OCI-LY1 (cell line): Measurements from ENCODE around the gene ABI3.
A peak's percentile ranks its signal among the peaks of the same experiment; 100 is the strongest.

Source experiments
- H2AFZ ChIP-seq: fragments of 200-600 bp; sonication (generic), shearing (Covaris generic); 2 replicates; pipeline ENCODE4 v1.6.0; 2014; ENCODE audit warnings: antibody characterized with exemption, mild to moderate bottlenecking, low read length
- H3F3A ChIP-seq: fragments of 200-600 bp; sonication (generic), shearing (Covaris generic); 2 replicates; pipeline ENCODE4 v1.6.0; 2014; ENCODE audit warnings: mild to moderate bottlenecking, antibody characterized with exemption, low read length, moderate library complexity; ENCODE audit not compliant: insufficient read depth
- H3K27ac ChIP-seq: fragments of 200-600 bp; sonication (generic); 2 replicates; pipeline ENCODE4 v1.5.1; 2014; ENCODE audit warnings: low read length, mixed run types, mild to moderate bottlenecking, low read depth; ENCODE audit not compliant: poor library complexity, severe bottlenecking
- H3K27me3 ChIP-seq: fragments of 200-600 bp; sonication (generic); 2 replicates; pipeline ENCODE4 v1.6.0; 2014; ENCODE audit warnings: antibody characterized with exemption, mild to moderate bottlenecking, low read length, moderate library complexity; ENCODE audit not compliant: insufficient read depth
- H3K36me3 ChIP-seq: fragments of 200-600 bp; sonication (generic); 2 replicates; pipeline ENCODE4 v1.6.1; 2014; ENCODE audit warnings: mild to moderate bottlenecking, antibody characterized with exemption, low read length, moderate library complexity, mixed read lengths; ENCODE audit not compliant: insufficient read depth
- H3K4me1 ChIP-seq: fragments of 200-600 bp; sonication (generic); 2 replicates; pipeline ENCODE4 v1.5.1; 2014; ENCODE audit warnings: mild to moderate bottlenecking, low read length, moderate library complexity; ENCODE audit not compliant: insufficient read depth, severe bottlenecking
- H3K4me2 ChIP-seq: fragments of 200-600 bp; sonication (generic), shearing (Covaris generic); 2 replicates; pipeline ENCODE4 v1.6.1; 2014; ENCODE audit warnings: low read length
- H3K4me3 ChIP-seq: fragments of 200-600 bp; sonication (generic); 2 replicates; pipeline ENCODE4 v1.5.1; 2014; ENCODE audit warnings: low read length, low read depth, mild to moderate bottlenecking, mixed read lengths; ENCODE audit not compliant: poor library complexity, severe bottlenecking
- H3K79me2 ChIP-seq: fragments of 200-600 bp; shearing (Covaris generic); 2 replicates; pipeline ENCODE4 v1.6.1; 2016; ENCODE audit warnings: mixed run types, low read length, mixed read lengths; ENCODE audit not compliant: insufficient read depth
- H3K9ac ChIP-seq: fragments of 200-600 bp; sonication (generic), shearing (Covaris generic); 2 replicates; pipeline ENCODE4 v1.6.1; 2014; ENCODE audit warnings: mild to moderate bottlenecking, low read length, mixed read lengths
- H3K9me2 ChIP-seq: fragments of 200-600 bp; sonication (generic), shearing (Covaris generic); 2 replicates; pipeline ENCODE4 v1.6.1; 2014; ENCODE audit warnings: low read depth, mild to moderate bottlenecking, low read length, mixed read lengths
- H3K9me3 ChIP-seq: fragments of 200-600 bp; shearing (Covaris generic); 2 replicates; pipeline ENCODE4 v1.6.1; 2014; ENCODE audit warnings: low read length, mixed read lengths
- H4K20me1 ChIP-seq: fragments of 200-600 bp; sonication (generic), shearing (Covaris generic); 2 replicates; pipeline ENCODE4 v1.6.0; 2016; ENCODE audit warnings: mild to moderate bottlenecking, low read length; ENCODE audit not compliant: insufficient read depth
- CTCF ChIP-seq: fragments of 200-600 bp; sonication (generic), shearing (Covaris generic); IDR thresholded peaks from 2 replicates; pipeline ENCODE4 v1.5.1; 2017; ENCODE audit warnings: mild to moderate bottlenecking, antibody characterized with exemption, low read length, moderate library complexity, mixed read lengths
- EZH2 ChIP-seq: fragments of 200-600 bp; sonication (generic), shearing (Covaris generic); IDR thresholded peaks from 2 replicates; pipeline ENCODE4 v1.8.0; 2017; ENCODE audit warnings: borderline replicate concordance, mixed run types, mild to moderate bottlenecking, antibody characterized with exemption, low read length, moderate library complexity, mixed read lengths

Gene ABI3

GRCh38 chr17:49217651-49218413, 7.3 kb downstream of the ABI3 start:
- Histone ChIP-seq H3K4me2 (peak overlapping the region; percentile 18; the same call in 1 of the 2 replicates), H3K27ac (peak overlapping the region; percentile 62), H3K27me3 (no peaks in the 10 kb centered on the region), H2AFZ (no peak overlapping the region), H3F3A (0 out of 2 replicates have a peak, but pooled peaks cover 3% of the 10 kb centered on the region), H3K36me3 (peaks cover 54% of the 10 kb centered on the region), H3K9ac (peak overlapping the region; percentile 20; the same call in 1 of the 2 replicates), H3K9me3 (no peaks in the 10 kb centered on the region), H4K20me1 (no peaks in the 10 kb centered on the region), H3K79me2 (no peaks in the 10 kb centered on the region), H3K4me3 (no peak overlapping the region), H3K4me1 (peaks cover 67% of the 10 kb centered on the region), H3K9me2 (no peaks in the 10 kb centered on the region)
- TF ChIP-seq CTCF (no peak), EZH2 (no peak)

- TF ChIP-seq EZH2 = no peak
- TF ChIP-seq CTCF = peak; percentile 63
- H3K9ac ChIP-seq = no peak overlapping the region
- no peaks in the 10 kb centered on the region for H3K9me3 ChIP-seq
- no peak overlapping the region for H2AFZ ChIP-seq
- H3K4me2 ChIP-seq = peak overlapping the region; percentile 3; the same call in 1 of the 2 replicates
- H3K9me2 ChIP-seq = no peaks in the 10 kb centered on the region
- peaks cover 67% of the 10 kb centered on the region for H3K4me1 ChIP-seq
- H3K36me3 ChIP-seq = peaks cover 58% of the 10 kb centered on the region
- no peaks in the 10 kb centered on the region for H3K79me2 ChIP-seq
- no peaks in the 10 kb centered on the region for H3F3A ChIP-seq
- no peaks in the 10 kb centered on the region for H4K20me1 ChIP-seq
- H3K27me3 ChIP-seq = no peaks in the 10 kb centered on the region
- no peak overlapping the region for H3K4me3 ChIP-seq
- H3K27ac ChIP-seq = peak overlapping the region; percentile 62
Observed at GRCh38 chr17:49218941-49219913, 8.7 kb downstream of the ABI3 start.

- peaks cover 54% of the 10 kb centered on the region for H3K36me3 ChIP-seq
- H2AFZ ChIP-seq = no peak overlapping the region
- H3F3A ChIP-seq = no peaks in the 10 kb centered on the region
- H3K4me3 ChIP-seq = no peak overlapping the region
- no peak overlapping the region for H3K4me2 ChIP-seq
- TF ChIP-seq EZH2 (no peak), CTCF (no peak)
- no peak overlapping the region for H3K9ac ChIP-seq
- H3K27ac ChIP-seq = no peak overlapping the region
- peaks cover 67% of the 10 kb centered on the region for H3K4me1 ChIP-seq
- H4K20me1 ChIP-seq = no peaks in the 10 kb centered on the region
- no peaks in the 10 kb centered on the region for H3K9me2 ChIP-seq
- no peaks in the 10 kb centered on the region for H3K9me3 ChIP-seq
- H3K27me3 ChIP-seq = no peaks in the 10 kb centered on the region
- H3K79me2 ChIP-seq = no peaks in the 10 kb centered on the region
Observed at GRCh38 chr17:49219987-49220386, 9.5 kb downstream of the ABI3 start.
